GM21515 (cell line): ENCODE results near the gene SOCS1.

ENCODE experiments used
- ATAC-seq: cut with Tn5 transposase; IDR thresholded peaks from one replicate; pipeline ENCODE4 v1.9.1; 2021; ENCODE audit not compliant: unreplicated experiment

The SOCS1 gene

DNA sequence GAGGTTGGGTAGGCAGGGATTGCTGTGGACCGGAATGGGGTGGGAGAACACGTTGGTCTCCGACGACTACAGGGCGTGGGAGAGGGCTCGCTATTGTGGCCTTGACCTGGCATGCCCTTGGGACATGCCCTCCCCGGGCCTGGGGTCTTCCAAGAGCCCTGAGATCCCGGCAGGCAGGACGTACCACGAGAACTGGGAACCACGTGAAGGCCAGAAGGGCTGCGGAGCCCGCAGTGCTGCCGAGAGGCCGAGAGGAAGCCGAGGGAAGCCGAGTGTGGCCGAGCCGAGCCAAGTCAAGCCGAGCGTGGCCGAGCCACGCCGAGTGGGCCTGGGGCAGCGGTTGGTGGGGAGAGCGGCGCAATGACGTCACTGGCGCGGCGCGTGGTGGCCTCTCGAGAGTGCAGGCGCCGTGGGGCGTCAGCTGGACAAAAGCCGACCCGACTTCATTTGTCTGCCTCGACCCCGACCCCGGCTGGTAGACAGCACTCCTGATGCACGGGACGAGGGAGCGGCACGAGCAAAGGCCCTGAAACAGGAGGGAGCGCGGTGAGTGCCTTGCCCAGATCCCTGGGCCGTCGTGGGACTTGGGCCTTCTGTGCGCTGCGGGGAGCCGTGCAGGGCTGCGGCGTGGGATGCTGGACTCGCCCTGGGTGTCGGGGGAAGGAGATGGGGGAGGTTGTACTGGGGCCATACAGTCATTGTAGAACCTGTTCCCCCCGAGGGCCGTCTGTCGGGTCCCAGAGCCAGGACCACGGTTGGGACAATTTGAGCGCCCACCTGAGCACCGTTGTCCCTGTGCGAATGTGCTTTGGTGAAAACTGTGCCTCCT, 6.6 kb downstream of the SOCS1 start:
- no peak for ATAC-seq

DNA sequence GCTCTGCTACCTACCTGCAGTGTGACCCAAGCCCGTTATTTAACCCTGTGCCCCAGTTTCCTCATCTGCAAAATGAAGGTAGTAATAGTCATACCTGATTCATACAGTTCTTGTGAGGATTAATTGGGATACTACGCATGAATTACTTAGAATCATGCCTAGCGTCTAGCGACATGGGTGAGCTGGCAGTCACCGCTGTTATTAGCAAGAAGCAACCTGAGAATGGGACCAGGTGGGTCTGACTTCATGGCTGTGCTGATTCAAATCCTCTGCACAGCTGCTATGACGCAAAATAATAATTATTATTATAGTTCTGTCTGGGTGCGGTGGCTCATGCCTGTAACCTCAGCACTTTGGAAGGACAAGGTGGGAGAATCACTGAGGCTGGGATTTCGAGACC, 7.9 kb downstream of the SOCS1 start:
- no peak for ATAC-seq

DNA sequence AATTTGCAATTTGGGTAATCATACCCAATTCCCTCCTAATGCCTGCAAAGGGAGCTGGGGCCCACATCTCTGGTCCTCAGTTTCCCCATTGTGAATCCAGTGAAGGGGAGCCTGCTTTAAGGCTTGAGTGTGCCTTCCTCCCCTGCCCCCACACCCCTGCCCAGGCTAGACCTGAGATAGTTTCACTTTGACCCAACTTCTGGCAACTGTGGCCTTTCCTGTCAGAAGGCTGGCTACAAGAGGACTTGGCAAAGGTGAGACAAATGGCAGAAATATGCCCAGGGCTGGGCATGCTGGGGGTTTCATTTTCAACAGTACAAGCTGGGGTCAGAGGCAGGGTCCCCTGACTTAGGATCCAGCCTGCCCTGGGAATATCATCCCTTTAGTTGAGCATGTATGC, 10.0 kb downstream of the SOCS1 start:
- ATAC-seq: no peak

DNA sequence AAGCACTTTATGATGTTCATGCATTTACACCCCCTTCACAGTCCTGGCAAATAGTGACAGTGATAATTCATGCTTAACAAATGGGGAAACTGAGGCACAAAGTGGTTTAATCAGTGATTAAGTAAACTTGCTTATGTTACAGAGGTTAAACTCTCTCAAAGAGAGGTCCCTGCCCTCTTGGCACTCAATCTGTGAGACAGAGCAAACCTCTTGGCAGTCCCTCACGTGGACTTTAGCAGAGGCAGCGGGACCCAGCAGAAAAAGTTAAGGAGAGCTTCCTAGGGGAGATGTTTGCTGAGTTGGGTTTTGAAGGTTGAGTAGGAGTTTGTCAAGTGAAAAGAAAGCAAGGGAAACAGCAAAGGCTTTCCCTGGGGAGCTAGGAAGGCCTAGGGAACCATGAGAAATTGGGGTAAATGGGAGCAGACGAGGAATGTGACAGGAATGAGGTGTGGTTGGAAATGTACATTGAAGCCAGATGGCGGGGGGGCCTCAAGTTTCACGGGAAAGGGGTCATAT, 10.7 kb downstream of the SOCS1 start:
- ATAC-seq: no peak

DNA sequence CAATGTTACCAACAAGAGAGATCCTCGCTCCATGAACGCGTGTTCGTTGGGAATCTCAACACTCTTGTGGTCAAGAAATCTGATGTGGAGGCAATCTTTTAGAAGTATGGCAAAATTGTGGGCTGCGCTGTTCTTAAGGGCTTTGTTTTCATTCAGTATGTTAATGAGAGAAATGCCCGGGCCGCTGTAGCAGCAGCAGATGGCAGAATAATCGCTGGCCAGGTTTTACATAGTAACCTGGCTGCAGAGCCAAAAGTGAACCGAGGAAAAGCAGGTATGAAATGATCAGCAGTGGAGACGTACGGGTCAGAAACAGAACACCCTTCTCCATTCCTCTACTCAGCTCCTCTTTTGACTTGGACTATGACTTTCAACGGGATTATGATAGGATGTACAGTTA, 13.3 kb downstream of the SOCS1 start:
- ATAC-seq: no peak

DNA sequence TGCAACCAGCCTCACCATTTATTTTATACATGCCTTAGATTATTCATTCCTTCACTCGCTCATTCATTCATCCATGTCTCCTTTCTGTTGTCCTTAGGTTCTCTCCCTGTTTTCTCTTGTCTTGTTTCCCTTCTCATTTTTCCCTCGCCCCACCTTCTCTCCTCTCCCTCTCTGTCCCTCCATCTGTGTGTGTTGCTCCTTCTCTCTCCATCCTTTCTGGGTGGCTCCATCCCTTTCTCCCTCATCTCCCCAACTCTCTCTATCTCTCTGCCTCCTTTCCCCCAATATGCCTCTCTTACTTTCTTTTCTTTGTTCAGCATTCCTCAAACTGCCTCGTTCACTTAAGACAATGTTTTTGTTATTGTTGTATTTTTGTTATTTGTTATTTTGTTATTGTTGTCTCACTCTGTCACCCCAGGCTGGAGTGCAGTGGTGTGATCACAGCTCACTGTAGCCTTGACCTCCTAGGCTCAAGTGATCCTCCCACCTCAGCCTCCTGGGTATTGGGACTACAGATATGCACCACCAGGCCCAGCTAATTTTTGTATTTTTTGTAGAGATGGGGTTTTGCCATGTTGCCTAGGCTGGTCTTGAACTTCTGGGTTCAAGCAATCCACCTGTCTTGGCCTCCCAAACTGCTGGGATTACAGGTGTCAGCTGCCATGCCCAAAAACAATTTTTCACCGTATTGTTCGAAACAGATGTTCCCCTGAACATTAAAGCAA, 14.4 kb downstream of the SOCS1 start:
- ATAC-seq: no peak

DNA sequence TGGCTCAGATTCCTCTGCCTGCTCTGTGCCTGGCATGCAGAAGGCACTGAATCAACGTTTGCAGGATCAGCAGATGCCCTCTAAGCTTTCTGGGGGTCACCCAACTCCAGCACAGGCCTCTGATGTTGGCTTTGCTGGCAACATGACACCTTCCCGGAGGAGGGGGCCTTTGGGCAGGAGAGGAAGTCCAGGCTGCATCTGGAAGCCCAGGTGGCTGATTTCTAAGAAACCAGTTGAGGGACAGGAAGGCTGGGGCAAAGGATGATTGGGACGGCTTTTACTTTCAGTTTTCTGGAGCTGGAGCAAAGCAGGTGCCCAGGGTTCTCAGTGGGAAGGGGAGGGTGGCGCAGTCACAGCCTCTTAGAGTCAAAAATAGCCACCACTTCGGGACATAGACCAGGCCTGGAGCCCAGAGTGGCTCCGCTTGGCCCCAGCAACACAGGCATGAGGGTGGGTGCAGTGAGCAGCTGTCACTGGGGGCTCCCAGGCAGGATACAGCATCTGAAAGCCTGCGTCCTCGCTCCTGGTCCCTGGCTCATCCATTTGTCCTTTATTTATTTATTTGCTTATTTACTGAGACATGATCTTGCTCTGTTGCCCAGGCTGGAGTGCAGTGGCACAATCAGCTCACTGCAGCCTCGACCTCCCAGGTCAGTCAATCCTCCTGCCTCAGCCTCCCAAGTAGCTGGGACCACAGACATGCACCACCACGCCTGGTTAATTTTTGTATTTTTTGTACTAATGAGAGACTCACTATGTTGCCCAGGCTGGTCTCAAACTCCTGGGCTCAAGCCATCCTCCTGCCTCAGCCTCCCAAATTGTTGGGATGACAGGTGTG, 15.1 kb downstream of the SOCS1 start:
- ATAC-seq: no peak

DNA sequence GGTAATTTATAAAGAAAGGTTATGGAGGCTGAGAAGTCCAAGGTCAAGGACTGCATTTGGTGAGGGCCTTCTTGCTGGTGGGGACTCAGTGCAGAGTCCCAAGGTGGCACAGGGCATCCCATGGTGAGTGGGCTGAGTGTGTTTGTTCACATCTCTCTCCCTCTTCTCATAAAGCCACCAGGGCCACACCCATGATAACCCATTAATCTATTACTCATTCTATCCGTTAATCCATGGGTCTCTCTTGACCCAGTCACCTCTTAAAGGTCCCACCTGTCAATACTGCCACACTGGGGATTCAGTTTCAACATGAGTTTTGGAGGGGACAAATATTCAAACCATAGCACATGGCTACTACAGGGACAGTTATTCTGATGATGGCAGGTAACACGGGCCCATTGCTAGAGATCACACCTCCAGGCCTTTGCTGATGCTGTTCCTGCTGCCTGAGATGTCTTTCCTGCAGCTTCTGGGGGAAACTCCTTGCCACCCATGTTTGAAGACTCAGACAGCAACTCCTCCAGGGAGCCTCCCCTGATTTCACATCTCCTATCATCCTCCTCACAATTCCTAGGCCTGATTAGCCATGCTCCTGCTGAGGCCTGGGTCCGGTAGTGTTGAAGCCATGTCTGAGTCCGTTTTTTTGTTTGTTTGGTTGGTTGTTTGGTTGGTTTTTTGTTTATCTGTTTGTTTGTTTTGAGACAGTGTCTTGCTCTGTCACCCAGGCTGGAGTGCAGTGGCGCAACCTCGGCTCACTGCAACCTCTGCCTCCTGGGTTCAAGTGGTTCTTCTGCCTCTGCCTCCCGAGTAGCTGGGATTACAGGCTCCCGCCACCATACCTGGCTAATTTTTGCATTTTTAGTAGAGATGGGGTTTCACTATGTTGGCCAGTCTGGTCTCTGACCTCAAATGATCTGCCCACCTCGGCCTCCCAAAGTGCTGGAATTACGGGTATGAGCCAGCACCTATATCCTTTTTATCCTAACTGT, 16.1 kb downstream of the SOCS1 start:
- no peak for ATAC-seq

DNA sequence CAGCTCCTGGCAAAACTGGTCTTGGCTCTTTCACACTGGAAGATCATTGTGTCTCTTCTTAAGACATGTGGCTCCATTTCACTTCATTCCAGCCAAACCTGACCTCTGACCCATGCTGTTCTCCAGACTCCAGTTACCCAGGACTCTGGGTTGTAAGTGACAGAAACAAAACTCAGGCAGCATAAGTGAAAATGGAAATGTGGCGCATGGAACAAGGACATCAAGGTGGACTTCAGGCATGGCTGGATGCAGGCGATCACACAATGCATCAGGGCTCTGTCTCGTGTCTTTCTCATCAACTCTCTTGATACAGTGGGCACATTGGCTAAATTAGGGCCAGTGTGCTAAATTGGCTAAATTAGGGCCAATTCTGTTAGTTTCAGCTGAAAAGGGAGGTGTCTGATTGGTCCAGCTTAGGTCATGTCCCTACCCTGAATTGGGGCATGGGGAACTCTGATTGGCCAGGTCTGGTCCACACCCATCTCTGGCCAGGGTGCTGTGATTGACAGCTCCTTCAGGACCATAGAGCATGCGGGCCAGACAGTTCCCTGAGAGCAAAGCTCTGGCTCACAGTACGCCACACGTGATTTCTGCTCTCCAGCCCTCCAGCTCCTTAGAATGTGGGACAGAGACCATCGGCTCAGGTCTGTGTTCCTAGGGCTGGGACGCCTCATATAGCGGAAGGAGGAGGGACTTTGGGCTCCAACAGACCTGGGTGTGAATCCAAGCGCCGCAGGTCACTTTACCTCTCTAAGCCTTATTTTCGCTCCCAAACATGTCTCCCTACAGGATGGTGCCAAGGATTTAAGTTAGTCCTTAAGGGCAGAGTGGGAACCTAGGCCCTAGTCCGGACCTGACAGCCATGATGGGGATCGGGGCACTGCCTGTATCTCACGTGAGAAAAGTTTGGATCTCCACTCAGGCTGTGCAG, 17.5 kb downstream of the SOCS1 start:
- ATAC-seq: no peak

DNA sequence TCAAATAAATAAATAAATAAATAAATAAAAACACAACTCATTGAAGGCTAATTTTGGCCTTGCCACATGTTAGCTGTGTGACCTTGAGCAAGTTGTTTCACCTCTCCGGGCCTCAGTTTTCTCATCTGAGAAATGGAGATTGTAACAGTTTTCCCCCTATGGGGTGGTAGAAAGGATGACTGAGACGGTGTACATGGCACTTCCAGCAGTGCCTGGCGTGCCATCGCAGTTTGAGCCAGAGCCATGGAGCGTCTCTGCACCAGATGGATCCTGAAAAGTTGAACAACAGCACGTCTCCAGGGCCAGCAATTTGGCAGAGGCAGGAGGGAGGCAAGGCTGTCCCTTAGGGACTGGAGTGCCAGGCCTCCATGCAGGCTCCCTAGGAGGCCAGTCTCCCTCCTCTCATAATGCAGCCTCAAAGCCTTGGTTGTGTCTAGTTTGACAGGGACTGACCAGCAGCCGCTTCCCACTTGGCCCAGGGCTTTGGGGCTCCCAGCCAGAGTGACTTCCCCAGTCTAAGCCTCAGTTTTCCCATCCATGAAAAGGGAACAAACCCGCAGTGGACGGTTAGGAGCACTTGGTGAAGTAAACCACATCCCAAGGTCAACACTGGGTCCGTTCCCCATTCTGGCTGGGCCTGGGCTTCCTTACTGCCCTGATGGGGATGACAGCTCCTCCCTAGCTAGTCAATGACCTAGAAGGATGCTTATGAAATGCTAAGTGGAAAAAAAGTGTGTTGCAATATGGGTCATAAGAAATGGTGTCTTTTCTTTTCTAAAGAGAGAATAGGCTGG, 19.3 kb downstream of the SOCS1 start:
- ATAC-seq: no peak

DNA sequence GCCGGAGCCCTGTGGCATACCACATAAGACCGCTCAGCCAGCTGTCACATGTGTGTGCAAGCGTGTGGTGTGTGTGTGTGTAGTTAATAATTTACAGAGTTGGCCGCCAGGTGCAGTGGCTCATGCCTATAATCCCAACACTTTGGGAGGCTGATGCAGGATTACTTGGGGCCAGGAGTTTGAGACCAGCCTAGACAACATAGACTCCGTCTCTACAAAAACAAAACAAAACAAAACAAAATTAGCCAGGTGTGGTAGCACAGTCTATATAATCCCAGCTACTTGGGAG, 20.4 kb downstream of the SOCS1 start:
- ATAC-seq: no peak

DNA sequence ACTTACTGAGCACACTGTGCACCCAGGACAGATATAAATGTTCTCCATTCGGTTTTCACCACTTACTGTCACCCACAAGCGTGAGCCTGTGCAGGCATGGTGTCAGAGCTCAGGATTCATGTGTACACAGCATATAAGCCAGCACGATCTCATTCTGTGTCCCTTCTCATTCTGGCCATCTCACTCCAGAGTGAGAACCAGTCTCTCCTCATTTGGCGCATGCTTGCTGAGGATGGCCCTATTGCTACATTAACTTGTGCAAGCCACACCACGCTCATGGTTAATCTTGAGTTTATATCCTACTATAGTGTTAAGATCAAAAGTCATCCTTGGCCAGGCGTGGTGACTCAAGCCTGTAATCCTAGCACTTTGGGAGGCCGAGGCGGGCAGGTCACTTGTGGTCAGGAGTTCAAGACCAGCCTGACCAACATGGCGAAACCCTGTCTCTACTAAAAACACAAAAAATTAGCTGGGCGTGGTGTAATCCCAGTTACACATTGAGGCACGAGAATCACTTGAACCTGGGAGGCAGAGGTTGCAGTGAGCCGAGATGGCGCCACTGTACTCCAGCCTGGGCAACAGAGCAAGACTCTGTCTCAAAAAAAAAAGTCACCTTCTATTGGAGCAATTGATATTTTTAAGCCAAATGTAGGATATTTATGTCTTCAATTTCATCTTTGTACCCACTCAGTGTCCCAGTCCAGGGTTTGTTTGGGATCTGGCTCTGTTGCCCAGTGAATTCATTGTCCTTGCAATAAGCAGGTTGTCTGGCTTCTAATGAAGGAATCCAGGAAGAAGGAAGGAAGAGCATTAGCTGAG, 20.9 kb downstream of the SOCS1 start:
- ATAC-seq: no peak

DNA sequence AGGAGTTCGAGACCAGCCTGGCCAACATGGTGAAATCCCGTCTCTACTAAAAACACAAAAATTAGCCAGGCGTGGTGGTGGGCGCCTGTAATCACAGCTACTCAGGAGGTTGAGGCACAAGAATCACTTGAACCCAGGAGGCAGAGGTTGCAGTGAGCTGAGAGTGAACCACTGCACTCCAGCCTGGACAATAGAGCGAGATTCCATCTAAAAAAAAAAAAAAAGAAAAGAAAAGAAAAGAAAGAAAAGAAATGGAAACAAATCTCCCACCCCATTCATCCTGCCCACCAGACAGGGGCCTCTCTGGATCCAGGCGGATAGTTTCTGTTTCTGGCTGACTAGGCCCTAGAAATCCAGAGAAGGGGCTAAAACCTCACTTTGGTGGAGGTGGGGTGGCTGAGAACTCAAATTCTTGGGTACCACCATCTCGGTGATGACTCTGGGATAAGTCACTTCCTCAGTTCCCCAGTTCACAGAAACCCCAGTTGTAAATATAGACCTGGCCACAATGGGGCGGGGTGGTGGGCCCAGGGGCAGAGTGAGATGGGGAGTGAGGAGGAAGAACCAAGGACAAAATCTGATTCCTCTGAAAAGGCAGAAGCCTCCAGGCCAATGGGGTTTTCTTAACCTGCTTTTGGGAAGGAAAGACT, 22.2 kb downstream of the SOCS1 start:
- no peak for ATAC-seq

DNA sequence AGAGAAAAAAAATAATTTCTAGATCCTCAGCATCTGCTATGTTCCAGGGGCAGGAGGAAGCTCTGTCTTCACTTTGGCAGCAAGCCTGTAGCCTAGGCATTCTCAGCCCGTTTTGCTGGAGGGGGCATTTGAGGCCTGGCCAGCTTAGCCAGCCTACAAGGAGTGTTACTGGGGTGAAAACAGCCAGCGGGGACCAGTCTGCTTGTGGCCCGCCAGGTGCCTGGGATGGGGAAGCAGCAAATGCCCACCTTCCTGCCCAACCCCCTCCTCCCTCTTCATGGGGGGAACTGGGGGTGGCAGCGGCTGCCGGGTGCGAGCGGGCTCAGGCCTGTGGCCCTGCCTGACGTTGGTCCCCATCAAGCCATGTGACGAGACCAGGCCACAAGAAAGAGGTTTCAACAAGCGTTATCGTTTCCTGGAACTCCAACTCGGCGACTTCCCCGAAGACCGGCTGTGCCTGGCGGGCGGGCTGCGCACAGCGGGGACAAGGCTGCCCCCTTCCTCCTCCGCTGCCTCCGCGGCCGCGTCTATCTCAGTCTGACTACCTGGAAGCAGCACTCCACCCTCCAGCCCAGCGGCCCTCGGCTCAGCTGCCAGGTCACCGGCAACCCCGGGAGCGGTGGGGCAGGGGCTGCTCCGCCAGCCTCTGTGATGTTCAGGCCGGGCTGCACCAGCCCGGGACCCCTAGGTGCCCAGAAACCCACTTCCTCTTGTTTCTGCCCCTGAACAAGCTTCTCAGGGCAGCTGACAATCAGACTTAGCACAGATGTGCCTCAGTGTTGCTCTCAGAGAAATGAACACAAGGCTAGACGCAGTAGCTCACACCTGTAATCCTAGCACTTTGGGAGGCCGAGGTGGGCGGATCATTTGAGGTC, 22.9 kb downstream of the SOCS1 start:
- peak; percentile 55 for ATAC-seq

DNA sequence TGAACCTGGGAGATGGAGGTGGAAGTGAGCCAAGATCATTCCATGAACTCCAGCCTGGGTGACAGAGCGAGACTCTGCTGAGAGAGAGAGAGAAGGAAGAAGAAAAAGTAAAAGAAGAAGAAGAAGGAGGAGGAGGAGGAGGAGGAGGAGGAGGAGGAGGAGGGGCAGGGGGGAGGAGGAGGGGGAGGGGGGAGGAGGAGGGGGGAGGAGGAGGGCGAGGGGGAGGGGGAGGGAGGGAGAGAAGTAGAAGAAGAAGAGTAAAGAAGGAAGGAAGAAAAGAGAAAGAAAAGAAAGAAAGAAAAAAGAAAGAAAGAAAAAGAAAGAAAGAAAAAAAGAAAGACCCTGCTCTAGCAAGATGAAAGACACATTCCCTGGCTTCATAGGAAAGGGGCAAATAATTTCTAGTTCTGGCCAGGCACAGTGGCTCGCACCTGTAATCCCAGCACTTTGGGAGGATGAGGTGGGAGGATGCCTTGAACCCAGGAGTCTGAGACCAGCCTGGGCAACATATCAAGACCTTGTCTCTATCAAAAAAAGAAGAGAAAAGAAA, 23.6 kb downstream of the SOCS1 start:
- ATAC-seq: no peak

DNA sequence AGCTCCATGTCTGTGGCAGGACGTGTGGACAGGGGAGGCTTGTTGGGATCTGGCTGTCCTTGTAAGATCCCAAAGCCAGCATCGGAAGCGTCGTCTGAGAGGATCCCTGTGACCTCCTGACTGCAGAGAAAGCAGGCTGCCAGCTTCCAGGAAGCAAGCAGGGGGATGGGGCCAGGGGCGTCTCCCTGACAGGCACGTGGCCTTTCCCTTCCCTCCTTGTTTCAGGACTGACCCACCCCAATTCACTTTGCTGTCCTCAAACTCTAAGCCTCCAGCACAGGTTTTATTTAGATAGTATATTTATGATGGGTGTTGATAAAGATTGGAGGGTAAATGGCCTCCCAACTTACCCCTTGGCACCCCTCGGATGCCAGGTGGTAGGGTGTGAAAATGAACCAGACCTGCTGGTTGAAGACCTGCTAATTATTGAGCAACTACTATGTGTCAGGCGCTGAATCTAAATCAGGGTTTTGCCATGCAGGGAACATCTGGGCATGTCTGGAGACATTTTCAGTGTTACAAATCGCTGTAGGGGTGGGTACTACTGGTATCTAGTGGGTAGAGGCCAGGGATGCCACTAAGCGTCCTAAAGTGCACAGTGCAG, 24.5 kb downstream of the SOCS1 start:
- no peak for ATAC-seq
